ENCODE measurements around the gene KIAA0753. TPM values are rescaled to one million over a fixed set of nuclear protein-coding genes. Genes with fewer than 3 reads are reported as not detected.
A peak's percentile ranks its signal among the peaks of the same experiment; 100 is the strongest.

The KIAA0753 gene
- total and polyA plus RNA-seq, 9 of the 15 experiments (the other 6 are each of a cell fraction or from before 2014, with no cell fraction given) = 2.0 to 9.0 (median 6.9) TPM

DNA sequence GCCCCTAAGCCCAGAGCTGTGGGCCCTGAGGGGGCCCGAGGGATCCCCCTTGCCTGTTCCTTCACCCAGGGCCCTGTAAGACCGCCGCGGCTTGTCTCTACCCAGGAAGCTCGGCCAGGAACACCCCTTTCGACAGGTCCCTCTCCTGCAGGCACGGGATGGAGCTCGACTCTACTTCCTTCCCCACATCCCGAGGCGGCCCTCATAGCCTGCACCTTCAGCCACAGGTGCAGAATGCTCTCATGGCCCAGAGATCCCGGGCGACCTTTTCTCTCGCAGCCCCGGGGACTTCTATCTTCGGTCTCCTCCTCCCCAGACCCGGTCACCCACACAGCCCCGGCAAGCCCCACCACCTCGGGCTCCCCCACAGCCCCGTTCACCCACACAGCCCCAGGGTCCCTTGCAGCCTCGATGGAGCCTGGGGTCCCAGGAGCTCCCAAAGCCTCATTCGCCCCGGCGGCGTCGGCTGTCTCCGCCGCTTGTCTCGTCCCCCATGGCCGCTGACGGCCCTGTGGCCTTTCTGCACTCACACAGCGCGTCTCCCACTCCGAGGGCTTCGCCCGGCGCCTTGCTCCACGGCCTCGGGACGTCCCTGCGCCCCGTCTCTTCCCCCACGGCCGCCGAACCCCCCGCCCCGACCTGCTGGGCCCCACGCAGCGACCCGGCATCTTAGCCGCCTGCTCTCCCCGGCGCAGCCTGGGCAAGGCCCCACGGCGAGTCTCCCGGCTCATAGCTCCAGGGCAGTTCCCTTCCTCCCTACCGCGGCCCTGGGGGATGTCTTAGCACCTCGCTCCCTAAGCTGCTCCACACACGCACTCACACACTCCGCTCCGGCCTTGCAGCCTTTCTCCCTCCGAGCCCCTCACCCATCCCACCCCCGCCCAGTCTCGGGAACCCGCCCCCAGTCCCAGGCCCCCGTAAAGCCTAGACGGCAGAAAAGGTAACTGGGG is 650 bp downstream of the KIAA0753 start (continued):
- TF ChIP-seq TSHZ1 (CRISPR knock-in tag; IDR thresholded peaks at IDR 0.05) (no peak), POLR2G (IDR thresholded peaks at IDR 0.05; ENCODE audit: low read depth, low read length) (peak; percentile 8; the same call in 1 of the 2 replicates), UBTF (IDR thresholded peaks at IDR 0.05; ENCODE audit: borderline replicate concordance in 1 of 2, low read depth in 2 of 2, low read length in 2 of 2) (peak in 1 of 2 experiments; percentile 59; a peak in 1 of 4 replicates)

Data from K562 (cell line).